ENCODE measurements around the gene PLEKHM3. TPM values are rescaled to one million over a fixed set of nuclear protein-coding genes. Genes with fewer than 3 reads are reported as not detected.

The PLEKHM3 gene
- polyA plus RNA-seq, 1 donor (not counting 4 experiments of a cell fraction or from before 2014, with no cell fraction given): 2.9 TPM

GRCh38 chr2:207887500-207887899 lies 137.8 kb downstream of the PLEKHM3 start:
- Histone ChIP-seq H3K9me3 (ENCODE audit: control insufficient read depth, low read depth, low read length) (no peaks in the 10 kb centered on the region), H3K4me2 (ENCODE audit: control insufficient read depth, extremely low read depth, insufficient read depth, low read depth, low read length) (no peak overlapping the region), H2AFZ (ENCODE audit: control insufficient read depth, low read length) (no peak overlapping the region), H3K4me1 (ENCODE audit: control insufficient read depth, extremely low read depth, insufficient read depth, low read length) (no peaks in the 10 kb centered on the region), H4K20me1 (ENCODE audit: control insufficient read depth, extremely low read depth, insufficient read depth, low read length) (no peaks in the 10 kb centered on the region), H3K36me3 (ENCODE audit: control insufficient read depth in 2 of 2, extremely low read depth in 1 of 2, insufficient read depth in 2 of 2, low read length in 2 of 2) (no peaks in the 10 kb centered on the region), H3K4me3 (ENCODE audit: control insufficient read depth in 2 of 3, extremely low read depth in 1 of 3, insufficient read depth in 2 of 3, low read depth in 1 of 3, low read length in 3 of 3) (no peak overlapping the region), H3K27me3 (ENCODE audit: control insufficient read depth, extremely low read depth, insufficient read depth, low read length) (no peaks in the 10 kb centered on the region), H3K79me2 (ENCODE audit: control insufficient read depth, insufficient read depth, low read length) (no peaks in the 10 kb centered on the region), H3K9me1 (ENCODE audit: control insufficient read depth, extremely low read depth, insufficient read depth, low read length) (no peaks in the 10 kb centered on the region), H3K9ac (ENCODE audit: control insufficient read depth, extremely low read depth, insufficient read depth, low read length) (no peak overlapping the region), H3K27ac (ENCODE audit: control insufficient read depth, insufficient read depth, low read length) (no peak overlapping the region)
- TF ChIP-seq CTCF (optimal IDR thresholded peaks at IDR 0.05 in 1 of 3, IDR thresholded peaks at IDR 0.05 in 1 of 3, conservative IDR thresholded peaks at IDR 0.05 in 1 of 3; ENCODE audit: extremely low read depth in 1 of 3, insufficient read depth in 2 of 3, low read length in 3 of 3) (no peak), EZH2 (IDR thresholded peaks at IDR 0.05; ENCODE audit: low read length) (no peak)
- DNase-seq (ENCODE audit: low read depth, low spot score) (no peak), FAIRE-seq (no peak)
- dilution Hi-C loops (cut with MboI; ENCODE audit: extremely low pct_ligation_motif_present, low sequenced_read_pairs): no loop called here

GRCh38 chr2:207885010-207885409 lies 140.3 kb downstream of the PLEKHM3 start:
- H3K9me1 ChIP-seq (ENCODE audit: control insufficient read depth, extremely low read depth, insufficient read depth, low read length): no peaks in the 10 kb centered on the region
- dilution Hi-C loops (cut with MboI; ENCODE audit: extremely low pct_ligation_motif_present, low sequenced_read_pairs): no loop called here
- H3K27me3 ChIP-seq (ENCODE audit: control insufficient read depth, extremely low read depth, insufficient read depth, low read length): no peaks in the 10 kb centered on the region
- H4K20me1 ChIP-seq (ENCODE audit: control insufficient read depth, extremely low read depth, insufficient read depth, low read length): no peaks in the 10 kb centered on the region
- H3K9ac ChIP-seq (ENCODE audit: control insufficient read depth, extremely low read depth, insufficient read depth, low read length): no peak overlapping the region
- no peak overlapping the region for H3K4me3 ChIP-seq (ENCODE audit: control insufficient read depth in 2 of 3, extremely low read depth in 1 of 3, insufficient read depth in 2 of 3, low read depth in 1 of 3, low read length in 3 of 3)
- no peak overlapping the region for H3K27ac ChIP-seq (ENCODE audit: control insufficient read depth, insufficient read depth, low read length)
- H3K36me3 ChIP-seq (ENCODE audit: control insufficient read depth in 2 of 2, extremely low read depth in 1 of 2, insufficient read depth in 2 of 2, low read length in 2 of 2): no peaks in the 10 kb centered on the region
- no peak overlapping the region for H3K4me2 ChIP-seq (ENCODE audit: control insufficient read depth, extremely low read depth, insufficient read depth, low read depth, low read length)
- H2AFZ ChIP-seq (ENCODE audit: control insufficient read depth, low read length): no peak overlapping the region
- no peaks in the 10 kb centered on the region for H3K79me2 ChIP-seq (ENCODE audit: control insufficient read depth, insufficient read depth, low read length)
- H3K9me3 ChIP-seq (ENCODE audit: control insufficient read depth, low read depth, low read length): no peaks in the 10 kb centered on the region
- no peak for DNase-seq (ENCODE audit: low read depth, low spot score)
- no peaks in the 10 kb centered on the region for H3K4me1 ChIP-seq (ENCODE audit: control insufficient read depth, extremely low read depth, insufficient read depth, low read length)
- peak; percentile 5 for FAIRE-seq
- TF ChIP-seq CTCF (optimal IDR thresholded peaks at IDR 0.05 in 1 of 3, IDR thresholded peaks at IDR 0.05 in 1 of 3, conservative IDR thresholded peaks at IDR 0.05 in 1 of 3; ENCODE audit: extremely low read depth in 1 of 3, insufficient read depth in 2 of 3, low read length in 3 of 3): no peak
- no peak for TF ChIP-seq EZH2 (IDR thresholded peaks at IDR 0.05; ENCODE audit: low read length)

Data from keratinocyte (primary cell).